Measurements from ENCODE around the gene KAT6B.

The KAT6B gene

GRCh38 chr10:74887614-74888284 is 61.3 kb downstream of the KAT6B start:
- H3K36me3 ChIP-seq (ENCODE audit: control insufficient read depth, insufficient read depth, low read length): no peaks in the 10 kb centered on the region
- H3K4me1 ChIP-seq: peaks cover 23% of the 10 kb centered on the region
- H3K9ac ChIP-seq: no peak overlapping the region
- H3K4me2 ChIP-seq (ENCODE audit: low read length): no peak overlapping the region
- no peak for TF ChIP-seq CTCF (IDR thresholded peaks at IDR 0.05)
- no peak overlapping the region for H2AFZ ChIP-seq
- no peaks in the 10 kb centered on the region for H3K27me3 ChIP-seq (ENCODE audit: control insufficient read depth, insufficient read depth, low read length)
- H3K79me2 ChIP-seq: peaks cover 70% of the 10 kb centered on the region
- H3K4me3 ChIP-seq (ENCODE audit: low read depth, low read length): no peak overlapping the region
- no peaks in the 10 kb centered on the region for H3K9me3 ChIP-seq (ENCODE audit: control insufficient read depth, low read length)
- H3K27ac ChIP-seq: no peak overlapping the region

- Histone ChIP-seq H3K79me2 (peaks cover 65% of the 10 kb centered on the region), H3K4me2 (ENCODE audit: low read length) (no peak overlapping the region), H3K4me1 (peaks cover 19% of the 10 kb centered on the region), H3K36me3 (ENCODE audit: control insufficient read depth, insufficient read depth, low read length) (no peaks in the 10 kb centered on the region), H3K27me3 (ENCODE audit: control insufficient read depth, insufficient read depth, low read length) (no peaks in the 10 kb centered on the region), H3K9ac (no peak overlapping the region), H2AFZ (no peak overlapping the region), H3K9me3 (ENCODE audit: control insufficient read depth, low read length) (no peaks in the 10 kb centered on the region), H3K27ac (no peak overlapping the region), H3K4me3 (ENCODE audit: low read depth, low read length) (no peak overlapping the region)
- peak; percentile 29 for TF ChIP-seq CTCF (IDR thresholded peaks at IDR 0.05)
Measured at GRCh38 chr10:74888962-74889661, 62.7 kb downstream of the KAT6B start.

GRCh38 chr10:74889662-74889998 is 63.2 kb downstream of the KAT6B start:
- Histone ChIP-seq H3K4me3 (ENCODE audit: low read depth, low read length) (no peak overlapping the region), H3K27me3 (ENCODE audit: control insufficient read depth, insufficient read depth, low read length) (no peaks in the 10 kb centered on the region), H3K9me3 (ENCODE audit: control insufficient read depth, low read length) (no peaks in the 10 kb centered on the region), H3K79me2 (peaks cover 66% of the 10 kb centered on the region), H2AFZ (no peak overlapping the region), H3K36me3 (ENCODE audit: control insufficient read depth, insufficient read depth, low read length) (no peaks in the 10 kb centered on the region), H3K4me1 (peaks cover 19% of the 10 kb centered on the region), H3K27ac (no peak overlapping the region), H3K4me2 (ENCODE audit: low read length) (no peak overlapping the region), H3K9ac (no peak overlapping the region)
- no peak for TF ChIP-seq CTCF (IDR thresholded peaks at IDR 0.05)

- Histone ChIP-seq H3K27ac (no peak overlapping the region), H2AFZ (no peak overlapping the region), H3K9me3 (ENCODE audit: control insufficient read depth, low read length) (no peaks in the 10 kb centered on the region), H3K4me1 (peaks cover 19% of the 10 kb centered on the region), H3K36me3 (ENCODE audit: control insufficient read depth, insufficient read depth, low read length) (no peaks in the 10 kb centered on the region), H3K4me3 (ENCODE audit: low read depth, low read length) (no peak overlapping the region), H3K9ac (no peak overlapping the region), H3K4me2 (ENCODE audit: low read length) (no peak overlapping the region), H3K27me3 (ENCODE audit: control insufficient read depth, insufficient read depth, low read length) (no peaks in the 10 kb centered on the region), H3K79me2 (peaks cover 67% of the 10 kb centered on the region)
- no peak for TF ChIP-seq CTCF (IDR thresholded peaks at IDR 0.05)
Measured at GRCh38 chr10:74890460-74890859, 64.1 kb downstream of the KAT6B start.

GRCh38 chr10:74891053-74891452 is 64.7 kb downstream of the KAT6B start:
- H2AFZ ChIP-seq: no peak overlapping the region
- H3K27me3 ChIP-seq (ENCODE audit: control insufficient read depth, insufficient read depth, low read length): no peaks in the 10 kb centered on the region
- H3K4me2 ChIP-seq (ENCODE audit: low read length): no peak overlapping the region
- TF ChIP-seq CTCF (IDR thresholded peaks at IDR 0.05): no peak
- peaks cover 16% of the 10 kb centered on the region for H3K4me1 ChIP-seq
- no peaks in the 10 kb centered on the region for H3K9me3 ChIP-seq (ENCODE audit: control insufficient read depth, low read length)
- no peak overlapping the region for H3K9ac ChIP-seq
- no peaks in the 10 kb centered on the region for H3K36me3 ChIP-seq (ENCODE audit: control insufficient read depth, insufficient read depth, low read length)
- H3K27ac ChIP-seq: no peak overlapping the region
- no peak overlapping the region for H3K4me3 ChIP-seq (ENCODE audit: low read depth, low read length)
- peaks cover 64% of the 10 kb centered on the region for H3K79me2 ChIP-seq

Data from parathyroid adenoma (tissue), 2 donors.